SK-N-SH (cell line): ENCODE measurements around the gene TAB3. TPM values are rescaled to one million over a fixed set of nuclear protein-coding genes. Genes with fewer than 3 reads are reported as not detected.

Experiments used
- polyA plus RNA-seq, 3 experiments: library from polyadenylated mRNA; depleted of rRNA; stranded (reverse); fragments of >200 nt; gene quantifications; 2 replicates each; pipeline ENCODE4 v1.2.3, GENCODE V29; 2012

Gene TAB3
- polyA plus RNA-seq, 1 of the 3 experiments (the other 2 are of a cell fraction) = 9.2 TPM

Other genes starting within 250 kb of the TAB3 start
- gene GK, start 235.8 kb downstream of the TAB3 start, polyA plus RNA-seq (2012; rRNA removed) = 2.2 and 3.1 TPM in 2 replicates
- not detected in 2 replicates for gene FTHL17, start 182.8 kb upstream of the TAB3 start, polyA plus RNA-seq (2012; rRNA removed)